Caco-2 (cell line): Measurements from ENCODE around the gene ZNF277. TPM values are rescaled to one million over a fixed set of nuclear protein-coding genes. Genes with fewer than 3 reads are reported as not detected.

Source experiments
- BruUV-seq: library from RNA; stranded (reverse); fragments of 400-500 nt; replicated peaks from 2 replicates; lab custom pipeline; 2021; lab: Mats Ljungman, UMichigan
- CTCF ChIA-PET: fragments of 300-600 bp; sonication (Branson Sonifier 250); formaldehyde crosslinking; loops from one replicate; lab custom pipeline; 2022; ENCODE audit warnings: antibody characterized with exemption; lab: Charles Lee
- POLR2A ChIA-PET: fragments of 300-600 bp; sonication (Branson Sonifier 250); formaldehyde crosslinking; loops from one replicate; lab custom pipeline; 2022; ENCODE audit warnings: antibody characterized with exemption; lab: Charles Lee
- DNase-seq, 2 experiments: peaks; one replicate each; pipeline versions ENCODE4 v3.0.0 to v3.0.0-alpha.2; 2020 to 2022
- H3K27me3 ChIP-seq: replicated peaks from 2 replicates; pipeline ENCODE4 v1.6.0; 2011; ENCODE audit warnings: low read length; ENCODE audit not compliant: control insufficient read depth, insufficient read depth
- H3K36me3 ChIP-seq: 2 replicates; pipeline ENCODE4 v1.5.1; 2011; ENCODE audit warnings: low read length; ENCODE audit not compliant: control insufficient read depth, insufficient read depth
- H3K4me1 ChIP-seq: fragments of 250-450 bp; sonication (Bioruptor Pico); 2 replicates; pipeline ENCODE4 v1.5.1; 2020; ENCODE audit warnings: mild to moderate bottlenecking
- H3K4me3 ChIP-seq: 2 replicates; pipeline ENCODE4 v1.5.1; 2011; ENCODE audit warnings: low read depth, mild to moderate bottlenecking, control low read depth, low read length
- H3K9me3 ChIP-seq: fragments of 250-450 bp; sonication (Bioruptor Pico); 2 replicates; pipeline ENCODE4 v1.5.1; 2020; ENCODE audit warnings: mild to moderate bottlenecking, moderate library complexity
- H3K27ac Mint-ChIP-seq: one replicate; pipeline ENCODE4 v1.8.0; 2022; ENCODE audit warnings: mixed read lengths; ENCODE audit not compliant: unreplicated experiment
- H3K27me3 Mint-ChIP-seq: one replicate; pipeline ENCODE4 v1.8.0; 2022; ENCODE audit warnings: mixed read lengths; ENCODE audit not compliant: insufficient read depth, unreplicated experiment
- H3K36me3 Mint-ChIP-seq: one replicate; pipeline ENCODE4 v1.8.0; 2022; ENCODE audit warnings: mild to moderate bottlenecking, mixed read lengths; ENCODE audit not compliant: insufficient read depth, unreplicated experiment
- H3K4me1 Mint-ChIP-seq: one replicate; pipeline ENCODE4 v1.8.0; 2022; ENCODE audit warnings: low read depth, mixed read lengths; ENCODE audit not compliant: unreplicated experiment
- H3K4me3 Mint-ChIP-seq: one replicate; pipeline ENCODE4 v1.8.0; 2022; ENCODE audit warnings: mild to moderate bottlenecking, moderate library complexity, mixed read lengths; ENCODE audit not compliant: unreplicated experiment
- H3K9me3 Mint-ChIP-seq: one replicate; pipeline ENCODE4 v1.8.0; 2022; ENCODE audit warnings: mixed read lengths; ENCODE audit not compliant: unreplicated experiment
- CTCF ChIP-seq, 2 experiments: fragments of 200-600 bp in 1 of 2; IDR thresholded peaks; 1 replicate in 1 of 2; 2 replicates in 1 of 2; pipeline versions ENCODE4 v1.5.1 to v1.8.0; 2011 to 2022; ENCODE audit warnings: antibody characterized with exemption in 1 of 2, control low read depth in 1 of 2, inconsistent platforms in 1 of 2, low read depth in 1 of 2, low read length in 1 of 2, mild to moderate bottlenecking in 1 of 2, moderate library complexity in 1 of 2; ENCODE audit not compliant: insufficient read depth in 1 of 2, severe bottlenecking in 1 of 2, unreplicated experiment in 1 of 2
- intact Hi-C: fragments of 100-400 bp; cut with micrococcal nuclease; formaldehyde crosslinking; loops from one replicate; pipeline ENCODE4 v1.10.0; 2022; ENCODE audit not compliant: unreplicated experiment
- total RNA-seq: library from RNA; stranded (reverse); gene quantifications from 2 replicates; pipeline ENCODE4 v1.2.3, GENCODE V29; 2022

ZNF277 gene
- total RNA-seq, 1 experiment from 2014 or later = 22.8 TPM

- no TSS peak for BruUV-seq
- Histone ChIP-seq H3K36me3 (no peaks in the 10 kb centered on the region), H3K4me1 (no peaks in the 10 kb centered on the region), H3K9me3 (no peaks in the 10 kb centered on the region), H3K4me3 (no peak overlapping the region), H3K27me3 (no peaks in the 10 kb centered on the region)
- Mint-ChIP-seq H3K9me3 (no peaks in the 10 kb centered on the region), H3K4me1 (no peaks in the 10 kb centered on the region), H3K27me3 (no peaks in the 10 kb centered on the region), H3K27ac (no peak overlapping the region), H3K36me3 (no peaks in the 10 kb centered on the region), H3K4me3 (no peak overlapping the region)
- CTCF ChIA-PET = no interaction called here
- no peak for TF ChIP-seq CTCF (IDR thresholded peaks at IDR 0.05; ENCODE audit: insufficient read depth in 1 of 2, low read depth in 1 of 2, low read length in 1 of 2, severe bottlenecking in 1 of 2, unreplicated experiment in 1 of 2)
- POLR2A ChIA-PET = no interaction called here
- intact Hi-C loops = no loop called here
- no peak for DNase-seq
These were observed 152.6 kb downstream of the ZNF277 start for GRCh38 chr7:112359086-112359485.

GRCh38 chr7:112360681-112361080 lies 154.2 kb downstream of the ZNF277 start:
- no peaks in the 10 kb centered on the region for H3K9me3 ChIP-seq
- Mint-ChIP-seq H3K9me3 (no peaks in the 10 kb centered on the region), H3K4me3 (no peak overlapping the region), H3K27ac (no peak overlapping the region), H3K36me3 (no peaks in the 10 kb centered on the region), H3K4me1 (no peaks in the 10 kb centered on the region), H3K27me3 (no peaks in the 10 kb centered on the region)
- no peak overlapping the region for H3K4me3 ChIP-seq
- POLR2A ChIA-PET = no interaction called here
- no peak for TF ChIP-seq CTCF (IDR thresholded peaks at IDR 0.05; ENCODE audit: insufficient read depth in 1 of 2, low read depth in 1 of 2, low read length in 1 of 2, severe bottlenecking in 1 of 2, unreplicated experiment in 1 of 2)
- BruUV-seq = no TSS peak
- intact Hi-C loops = no loop called here
- no peaks in the 10 kb centered on the region for H3K27me3 ChIP-seq
- DNase-seq = no peak
- CTCF ChIA-PET = no interaction called here
- H3K36me3 ChIP-seq = no peaks in the 10 kb centered on the region
- H3K4me1 ChIP-seq = no peaks in the 10 kb centered on the region

- ChIA-PET CTCF (no interaction called here), POLR2A (no interaction called here)
- intact Hi-C loops = no loop called here
These were observed 154.7 kb downstream of the ZNF277 start for GRCh38 chr7:112361154-112361553.

More at GRCh38 chr7:112361154-112361553, 154.7 kb downstream of the ZNF277 start:
- BruUV-seq = no TSS peak
- no peak for TF ChIP-seq CTCF (IDR thresholded peaks at IDR 0.05; ENCODE audit: insufficient read depth in 1 of 2, low read depth in 1 of 2, low read length in 1 of 2, severe bottlenecking in 1 of 2, unreplicated experiment in 1 of 2)
- H3K4me1 ChIP-seq = no peaks in the 10 kb centered on the region
- no peak overlapping the region for H3K4me3 Mint-ChIP-seq
- no peaks in the 10 kb centered on the region for H3K9me3 Mint-ChIP-seq
- no peaks in the 10 kb centered on the region for H3K4me1 Mint-ChIP-seq
- H3K27me3 Mint-ChIP-seq = no peaks in the 10 kb centered on the region
- no peaks in the 10 kb centered on the region for H3K27me3 ChIP-seq
- H3K36me3 Mint-ChIP-seq = no peaks in the 10 kb centered on the region
- no peak overlapping the region for H3K4me3 ChIP-seq
- no peak overlapping the region for H3K27ac Mint-ChIP-seq
- DNase-seq = no peak
- no peaks in the 10 kb centered on the region for H3K9me3 ChIP-seq
- no peaks in the 10 kb centered on the region for H3K36me3 ChIP-seq
